ENCODE results near the gene TMEM245.

Gene TMEM245

GRCh38 chr9:109108318-109108717, 11.4 kb downstream of the TMEM245 start:
- no peak for DNase-seq (ENCODE audit: low spot score in 2 of 2)
- in situ Hi-C loops (cut with MboI; ENCODE audit: low sequenced_read_pairs), result loop anchor here (10.0 kb wide), 1 partner anchor 206 kb away; no protein-coding TSS in a partner anchor
- Histone ChIP-seq H3K4me3 (no peak overlapping the region), H3K9me3 (no peaks in the 10 kb centered on the region), H3K27me3 (ENCODE audit: low read depth) (no peaks in the 10 kb centered on the region), H3K4me1 (peaks cover 57% of the 10 kb centered on the region), H3K36me3 (replicated peaks) (peaks cover 21% of the 10 kb centered on the region)

GRCh38 chr9:109107402-109108240, 12.1 kb downstream of the TMEM245 start:
- peaks cover 28% of the 10 kb centered on the region for H3K36me3 ChIP-seq (replicated peaks)
- DNase-seq (ENCODE audit: low spot score in 2 of 2), result no peak
- no peaks in the 10 kb centered on the region for H3K9me3 ChIP-seq
- no peaks in the 10 kb centered on the region for H3K27me3 ChIP-seq (ENCODE audit: low read depth)
- H3K4me1 ChIP-seq, result peaks cover 50% of the 10 kb centered on the region
- in situ Hi-C loops (cut with MboI; ENCODE audit: low sequenced_read_pairs), result loop anchor here (10.0 kb wide), 1 partner anchor 207 kb away; no protein-coding TSS in a partner anchor
- H3K4me3 ChIP-seq, result no peak overlapping the region

- Histone ChIP-seq H3K4me3 (no peak overlapping the region), H3K4me1 (peaks cover 46% of the 10 kb centered on the region), H3K27me3 (ENCODE audit: low read depth) (no peaks in the 10 kb centered on the region), H3K36me3 (replicated peaks) (peaks cover 45% of the 10 kb centered on the region), H3K9me3 (no peaks in the 10 kb centered on the region)
- DNase-seq (ENCODE audit: low spot score in 2 of 2), result no peak
- in situ Hi-C loops (cut with MboI; ENCODE audit: low sequenced_read_pairs), result loop anchor here (10.0 kb wide), 1 partner anchor 213 kb away; no protein-coding TSS in a partner anchor
Measured at GRCh38 chr9:109101810-109102209, 17.9 kb downstream of the TMEM245 start.

- H3K36me3 ChIP-seq (replicated peaks), result peaks cover 42% of the 10 kb centered on the region
- H3K9me3 ChIP-seq, result no peaks in the 10 kb centered on the region
- in situ Hi-C loops (cut with MboI; ENCODE audit: low sequenced_read_pairs), result loop anchor here (10.0 kb wide), 1 partner anchor 214 kb away; no protein-coding TSS in a partner anchor
- no peaks in the 10 kb centered on the region for H3K27me3 ChIP-seq (ENCODE audit: low read depth)
- DNase-seq (ENCODE audit: low spot score in 2 of 2), result no peak
- no peak overlapping the region for H3K4me3 ChIP-seq
- peaks cover 46% of the 10 kb centered on the region for H3K4me1 ChIP-seq
Measured at GRCh38 chr9:109101202-109101595, 18.5 kb downstream of the TMEM245 start.

- Histone ChIP-seq H3K4me3 (no peak overlapping the region), H3K36me3 (replicated peaks) (peaks cover 42% of the 10 kb centered on the region), H3K9me3 (no peaks in the 10 kb centered on the region), H3K27me3 (ENCODE audit: low read depth) (no peaks in the 10 kb centered on the region), H3K4me1 (peaks cover 46% of the 10 kb centered on the region)
- in situ Hi-C loops (cut with MboI; ENCODE audit: low sequenced_read_pairs), result loop anchor here (10.0 kb wide), 1 partner anchor 214 kb away; no protein-coding TSS in a partner anchor
- DNase-seq (ENCODE audit: low spot score in 2 of 2), result no peak
Measured at GRCh38 chr9:109100543-109101201, 19.1 kb downstream of the TMEM245 start.

DNA sequence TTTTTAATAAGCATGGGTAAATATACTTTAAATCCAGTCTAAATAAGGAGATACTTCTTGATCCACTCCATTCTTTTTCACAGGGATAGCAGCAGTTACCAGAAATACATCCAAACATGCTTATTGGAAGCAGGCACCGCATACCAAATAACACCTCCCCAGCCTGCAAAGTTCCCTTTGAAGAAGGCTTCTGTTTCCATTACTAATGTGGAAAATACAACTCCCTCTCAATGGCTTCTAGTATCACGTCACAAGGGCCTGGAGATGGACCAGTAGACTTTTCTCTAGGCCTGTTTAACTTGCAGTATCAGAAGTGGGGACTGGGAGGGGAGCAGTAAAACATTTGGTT, 20.8 kb downstream of the TMEM245 start:
- Histone ChIP-seq H3K36me3 (replicated peaks) (peaks cover 43% of the 10 kb centered on the region), H3K9me3 (no peaks in the 10 kb centered on the region), H3K4me3 (no peak overlapping the region), H3K4me1 (peaks cover 46% of the 10 kb centered on the region), H3K27me3 (ENCODE audit: low read depth) (no peaks in the 10 kb centered on the region)
- no peak for DNase-seq (ENCODE audit: low spot score in 2 of 2)
- in situ Hi-C loops (cut with MboI; ENCODE audit: low sequenced_read_pairs), result no loop called here

DNA sequence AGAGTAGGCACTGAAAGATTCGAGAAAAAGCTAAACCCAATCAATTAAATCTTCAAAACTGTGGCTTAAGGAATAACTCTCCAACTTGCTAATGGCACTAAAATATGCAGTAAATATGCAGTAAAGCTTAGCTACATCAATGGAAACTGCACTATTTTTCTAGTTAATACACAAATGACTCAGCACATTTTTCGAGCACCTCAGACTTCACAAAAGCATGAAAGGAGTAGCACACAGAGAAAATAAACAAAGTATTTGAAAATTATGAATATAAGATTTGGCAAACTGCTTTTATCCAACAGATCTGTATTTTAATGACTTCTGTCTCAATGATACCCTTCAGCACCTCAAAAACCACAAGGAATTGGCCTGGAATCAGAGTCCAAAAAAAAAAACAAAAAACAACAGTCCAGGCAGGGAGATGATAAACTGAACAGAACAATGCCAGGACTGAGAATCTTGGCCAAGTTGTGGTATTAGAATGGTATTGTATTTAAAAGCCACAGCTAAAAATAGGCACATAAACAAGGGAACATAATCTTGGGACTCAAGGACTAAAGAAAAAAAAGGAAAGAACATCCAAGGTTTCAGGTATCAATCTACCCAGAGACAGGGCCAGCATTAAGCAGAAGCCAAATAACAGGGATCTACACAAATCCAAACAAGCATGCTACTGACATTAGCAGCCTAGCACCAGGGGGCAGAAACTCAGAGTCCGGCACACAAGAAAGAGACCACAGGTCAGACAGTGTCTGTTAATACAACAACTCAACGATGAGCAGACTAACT, 21.4 kb downstream of the TMEM245 start:
- H3K4me3 ChIP-seq, result no peak overlapping the region
- peaks cover 46% of the 10 kb centered on the region for H3K4me1 ChIP-seq
- in situ Hi-C loops (cut with MboI; ENCODE audit: low sequenced_read_pairs), result no loop called here
- H3K36me3 ChIP-seq (replicated peaks), result peaks cover 41% of the 10 kb centered on the region
- no peaks in the 10 kb centered on the region for H3K9me3 ChIP-seq
- no peaks in the 10 kb centered on the region for H3K27me3 ChIP-seq (ENCODE audit: low read depth)
- peak; percentile 64 to 81 for DNase-seq (ENCODE audit: low spot score in 2 of 2)

DNA sequence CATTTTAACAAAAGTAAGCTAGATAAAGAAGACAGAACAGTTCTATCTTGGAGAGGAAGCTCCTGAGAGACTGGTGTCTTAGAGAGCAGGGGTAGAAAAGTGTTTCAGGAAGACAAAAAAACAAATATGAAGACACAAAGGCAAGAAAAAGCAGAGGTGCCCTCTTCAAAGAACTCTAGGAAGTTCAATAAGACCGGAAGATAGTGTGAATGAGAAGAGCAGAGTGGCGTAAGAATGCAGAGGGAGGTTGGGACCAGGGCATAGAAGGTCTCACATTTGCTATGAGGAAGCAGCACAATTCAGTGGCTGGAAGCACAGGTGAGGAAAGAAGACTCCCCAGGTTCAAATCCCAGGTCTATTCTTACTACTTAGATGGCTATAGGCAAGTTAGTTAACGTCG, 22.6 kb downstream of the TMEM245 start:
- no peaks in the 10 kb centered on the region for H3K27me3 ChIP-seq (ENCODE audit: low read depth)
- H3K4me1 ChIP-seq, result peaks cover 42% of the 10 kb centered on the region
- in situ Hi-C loops (cut with MboI; ENCODE audit: low sequenced_read_pairs), result no loop called here

GRCh38 chr9:109095321-109095720, 24.4 kb downstream of the TMEM245 start:
- Histone ChIP-seq H3K27me3 (ENCODE audit: low read depth) (no peaks in the 10 kb centered on the region), H3K4me1 (peaks cover 27% of the 10 kb centered on the region), H3K9me3 (no peaks in the 10 kb centered on the region), H3K36me3 (replicated peaks) (peaks cover 42% of the 10 kb centered on the region), H3K4me3 (no peak overlapping the region)
- in situ Hi-C loops (cut with MboI; ENCODE audit: low sequenced_read_pairs), result no loop called here
- no peak for DNase-seq (ENCODE audit: low spot score in 2 of 2)

More for the DNA sequence above, 22.6 kb downstream of the TMEM245 start:
- H3K9me3 ChIP-seq, result no peaks in the 10 kb centered on the region
- no peak overlapping the region for H3K4me3 ChIP-seq
- no peak for DNase-seq (ENCODE audit: low spot score in 2 of 2)
- peaks cover 42% of the 10 kb centered on the region for H3K36me3 ChIP-seq (replicated peaks)

DNA sequence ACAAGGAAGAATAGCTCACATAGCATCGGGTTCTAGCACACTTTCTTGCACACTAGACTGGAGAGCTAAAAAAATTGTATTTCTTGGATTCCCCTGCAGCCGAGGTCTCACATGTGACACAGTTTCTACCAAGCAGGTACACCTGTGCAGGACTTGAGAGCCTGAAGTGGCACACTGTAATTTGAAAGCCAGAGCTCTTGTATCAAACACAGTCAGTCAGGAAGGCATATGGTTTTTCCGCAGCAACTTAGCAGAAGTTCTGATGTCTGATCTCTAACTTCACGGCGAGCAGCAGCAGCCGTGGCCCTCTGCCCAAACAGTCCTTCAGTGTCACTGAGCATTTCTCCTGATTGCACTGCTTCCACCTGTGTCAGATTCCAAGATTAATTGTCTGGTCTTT, 25.5 kb downstream of the TMEM245 start:
- in situ Hi-C loops (cut with MboI; ENCODE audit: low sequenced_read_pairs), result no loop called here
- no peaks in the 10 kb centered on the region for H3K9me3 ChIP-seq
- no peaks in the 10 kb centered on the region for H3K27me3 ChIP-seq (ENCODE audit: low read depth)
- DNase-seq (ENCODE audit: low spot score in 2 of 2), result no peak
- H3K4me3 ChIP-seq, result no peak overlapping the region
- peaks cover 17% of the 10 kb centered on the region for H3K4me1 ChIP-seq
- H3K36me3 ChIP-seq (replicated peaks), result peaks cover 43% of the 10 kb centered on the region

DNA sequence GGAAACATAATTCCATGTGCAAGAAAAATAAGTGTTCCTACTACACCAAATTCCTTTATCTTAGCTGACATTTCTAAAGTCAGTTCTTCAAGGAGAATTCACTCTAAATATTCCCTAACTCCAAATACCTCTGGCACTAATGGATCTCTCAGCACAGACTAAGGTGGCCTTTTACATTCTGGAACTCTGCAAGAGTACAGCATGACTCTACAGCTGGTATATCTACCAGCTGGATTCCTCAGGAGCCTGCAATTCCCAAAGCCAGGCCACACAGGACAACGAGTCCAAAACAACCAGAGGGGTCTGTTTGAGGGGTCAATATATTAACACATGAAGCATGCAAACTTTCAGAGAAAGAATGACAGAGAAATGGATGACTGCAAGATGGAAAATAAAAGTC, 27.2 kb downstream of the TMEM245 start:
- peaks cover 52% of the 10 kb centered on the region for H3K36me3 ChIP-seq (replicated peaks)
- H3K9me3 ChIP-seq, result no peaks in the 10 kb centered on the region
- in situ Hi-C loops (cut with MboI; ENCODE audit: low sequenced_read_pairs), result no loop called here

DNA sequence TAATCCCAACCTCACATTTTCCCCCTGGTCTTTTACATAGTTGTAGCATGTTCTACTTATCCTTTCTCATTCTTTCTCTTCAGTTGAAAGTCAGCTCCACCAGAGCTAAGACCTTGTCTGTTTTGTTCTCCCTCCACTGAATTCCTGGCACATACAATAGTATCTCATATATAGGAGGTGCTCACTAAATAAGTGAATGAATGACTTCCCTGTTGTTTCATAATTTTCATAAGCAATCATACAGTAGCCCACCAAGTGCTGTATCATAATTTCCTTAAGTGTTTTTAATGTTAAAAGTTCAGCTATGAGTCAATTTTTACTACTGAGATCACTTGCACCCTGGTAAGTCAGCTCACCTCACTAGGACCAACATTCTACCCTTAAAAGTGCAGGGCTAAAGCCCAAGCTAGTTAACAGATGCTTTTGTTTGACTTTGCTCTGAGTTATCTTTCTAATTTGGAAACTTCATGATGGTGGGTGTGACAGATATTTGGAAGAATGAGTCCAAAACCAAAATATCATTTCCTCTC, 27.6 kb downstream of the TMEM245 start:
- Histone ChIP-seq H3K27me3 (ENCODE audit: low read depth) (no peaks in the 10 kb centered on the region), H3K36me3 (replicated peaks) (peaks cover 55% of the 10 kb centered on the region), H3K9me3 (no peaks in the 10 kb centered on the region), H3K4me3 (no peak overlapping the region), H3K4me1 (no peaks in the 10 kb centered on the region)
- no peak for DNase-seq (ENCODE audit: low spot score in 2 of 2)
- in situ Hi-C loops (cut with MboI; ENCODE audit: low sequenced_read_pairs), result no loop called here

More for the DNA sequence above, 27.2 kb downstream of the TMEM245 start:
- peaks cover 2% of the 10 kb centered on the region for H3K4me1 ChIP-seq
- H3K4me3 ChIP-seq, result no peak overlapping the region
- H3K27me3 ChIP-seq (ENCODE audit: low read depth), result no peaks in the 10 kb centered on the region
- DNase-seq (ENCODE audit: low spot score in 2 of 2), result no peak

GRCh38 chr9:109088221-109088620, 31.5 kb downstream of the TMEM245 start:
- no peak for DNase-seq (ENCODE audit: low spot score in 2 of 2)

More at GRCh38 chr9:109088221-109088620, 31.5 kb downstream of the TMEM245 start:
- no peaks in the 10 kb centered on the region for H3K9me3 ChIP-seq
- H3K27me3 ChIP-seq (ENCODE audit: low read depth), result no peaks in the 10 kb centered on the region
- no peaks in the 10 kb centered on the region for H3K4me1 ChIP-seq
- peaks cover 65% of the 10 kb centered on the region for H3K36me3 ChIP-seq (replicated peaks)
- in situ Hi-C loops (cut with MboI; ENCODE audit: low sequenced_read_pairs), result no loop called here
- H3K4me3 ChIP-seq, result no peak overlapping the region
